Measurements from ENCODE around the gene FAM216A. TPM values are rescaled to one million over a fixed set of nuclear protein-coding genes. Genes with fewer than 3 reads are reported as not detected.

Gene FAM216A
- total and polyA plus RNA-seq, 9 of the 15 experiments (the other 6 are each of a cell fraction or from before 2014, with no cell fraction given) = 17.2 to 96.9 (median 48.5) TPM

DNA sequence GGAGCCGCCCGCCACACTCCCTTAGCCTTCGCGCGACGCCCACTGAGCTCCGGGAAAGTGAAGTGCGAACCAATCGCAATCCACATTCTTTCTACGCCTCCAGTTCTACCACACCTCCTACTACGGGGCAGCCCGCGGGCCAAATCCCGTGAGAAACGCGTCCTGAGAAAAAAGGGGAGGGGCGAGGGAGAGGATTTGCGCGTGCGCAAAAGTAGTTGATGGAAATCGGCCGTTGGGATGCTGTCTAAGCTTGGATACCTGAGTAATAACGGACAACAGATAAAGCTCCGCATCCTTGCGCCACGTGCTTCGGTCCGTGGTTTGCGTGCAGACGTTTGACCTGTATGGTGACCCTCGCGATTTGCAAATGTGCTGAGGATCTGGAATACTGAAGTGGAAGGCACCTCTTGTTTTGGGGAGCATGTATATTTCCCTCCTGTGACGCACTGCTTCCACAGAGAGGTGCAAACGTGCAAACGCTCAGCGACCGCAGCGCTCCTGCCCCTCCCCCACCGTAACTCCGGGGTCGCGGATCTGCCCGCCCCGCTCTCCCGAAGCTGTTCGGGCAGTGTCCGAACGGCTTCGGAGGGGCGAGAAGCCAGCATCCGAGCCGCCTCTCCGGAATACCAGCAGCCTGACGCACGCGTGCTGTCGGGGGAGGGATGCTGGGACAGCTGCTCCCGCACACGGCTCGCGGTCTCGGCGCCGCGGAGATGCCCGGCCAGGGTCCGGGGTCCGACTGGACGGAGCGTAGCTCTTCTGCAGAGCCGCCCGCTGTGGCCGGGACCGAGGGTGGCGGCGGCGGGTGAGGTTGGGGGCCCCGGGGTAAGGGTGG, at the start of gene FAM216A, which contains the start of gene GPN3 (continued):
- TF ChIP-seq, protein P1, sequence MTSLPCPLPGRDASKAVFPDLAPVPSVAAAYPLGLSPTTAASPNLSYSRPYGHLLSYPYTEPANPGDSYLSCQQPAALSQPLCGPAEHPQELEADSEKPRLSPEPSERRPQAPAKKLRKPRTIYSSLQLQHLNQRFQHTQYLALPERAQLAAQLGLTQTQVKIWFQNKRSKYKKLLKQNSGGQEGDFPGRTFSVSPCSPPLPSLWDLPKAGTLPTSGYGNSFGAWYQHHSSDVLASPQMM (CRISPR knock-in tag; IDR thresholded peaks at IDR 0.05) = no peak
- TF ChIP-seq, protein P2, sequence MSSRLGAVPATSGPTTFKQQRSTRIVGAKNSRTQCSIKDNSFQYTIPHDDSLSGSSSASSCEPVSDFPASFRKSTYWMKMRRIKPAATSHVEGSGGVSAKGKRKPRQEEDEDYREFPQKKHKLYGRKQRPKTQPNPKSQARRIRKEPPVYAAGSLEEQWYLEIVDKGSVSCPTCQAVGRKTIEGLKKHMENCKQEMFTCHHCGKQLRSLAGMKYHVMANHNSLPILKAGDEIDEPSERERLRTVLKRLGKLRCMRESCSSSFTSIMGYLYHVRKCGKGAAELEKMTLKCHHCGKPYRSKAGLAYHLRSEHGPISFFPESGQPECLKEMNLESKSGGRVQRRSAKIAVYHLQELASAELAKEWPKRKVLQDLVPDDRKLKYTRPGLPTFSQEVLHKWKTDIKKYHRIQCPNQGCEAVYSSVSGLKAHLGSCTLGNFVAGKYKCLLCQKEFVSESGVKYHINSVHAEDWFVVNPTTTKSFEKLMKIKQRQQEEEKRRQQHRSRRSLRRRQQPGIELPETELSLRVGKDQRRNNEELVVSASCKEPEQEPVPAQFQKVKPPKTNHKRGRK (tag; IDR thresholded peaks at IDR 0.05) = no peak
- TF ChIP-seq GTF2E2 (tag; IDR thresholded peaks at IDR 0.05) (0 out of 2 replicates have a peak, but pooled peaks have one; percentile 20), NCOA2 (IDR thresholded peaks at IDR 0.05; ENCODE audit: partially characterized antibody in 2 of 2) (no peak), ZNF764 (CRISPR knock-in tag; IDR thresholded peaks at IDR 0.05; ENCODE audit: low read depth) (no peak), TCF7 (IDR thresholded peaks at IDR 0.05; ENCODE audit: borderline replicate concordance) (no peak), RAD21 (CRISPR knock-in tag; conservative IDR thresholded peaks at IDR 0.05 in 1 of 2, IDR thresholded peaks at IDR 0.05 in 1 of 2) (no peak; a peak in 1 of 4 replicates), ZNF586 (CRISPR knock-in tag; conservative IDR thresholded peaks at IDR 0.05) (no peak), SNIP1 (IDR thresholded peaks at IDR 0.05; ENCODE audit: low read depth) (no peak), TAF9B (IDR thresholded peaks at IDR 0.05; ENCODE audit: partially characterized antibody) (no peak), TFAM (CRISPR knock-in tag; conservative IDR thresholded peaks at IDR 0.05) (no peak), KLF10 (CRISPR knock-in tag; IDR thresholded peaks at IDR 0.05) (no peak), ZC3H4 (CRISPR knock-in tag; IDR thresholded peaks at IDR 0.05; ENCODE audit: borderline replicate concordance) (no peak), POLR2AphosphoS5 (IDR thresholded peaks at IDR 0.05; ENCODE audit: control insufficient read depth, insufficient read depth, low read depth, low read length) (peak; percentile 80; the same call in 1 of the 2 replicates), E2F3 (CRISPR knock-in tag; IDR thresholded peaks at IDR 0.05) (peak; percentile 55; the same call in 1 of the 2 replicates)
- TF ChIP-seq, protein P3, sequence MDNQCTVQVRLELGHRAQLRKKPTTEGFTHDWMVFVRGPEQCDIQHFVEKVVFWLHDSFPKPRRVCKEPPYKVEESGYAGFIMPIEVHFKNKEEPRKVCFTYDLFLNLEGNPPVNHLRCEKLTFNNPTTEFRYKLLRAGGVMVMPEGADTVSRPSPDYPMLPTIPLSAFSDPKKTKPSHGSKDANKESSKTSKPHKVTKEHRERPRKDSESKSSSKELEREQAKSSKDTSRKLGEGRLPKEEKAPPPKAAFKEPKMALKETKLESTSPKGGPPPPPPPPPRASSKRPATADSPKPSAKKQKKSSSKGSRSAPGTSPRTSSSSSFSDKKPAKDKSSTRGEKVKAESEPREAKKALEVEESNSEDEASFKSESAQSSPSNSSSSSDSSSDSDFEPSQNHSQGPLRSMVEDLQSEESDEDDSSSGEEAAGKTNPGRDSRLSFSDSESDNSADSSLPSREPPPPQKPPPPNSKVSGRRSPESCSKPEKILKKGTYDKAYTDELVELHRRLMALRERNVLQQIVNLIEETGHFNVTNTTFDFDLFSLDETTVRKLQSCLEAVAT (IDR thresholded peaks at IDR 0.05) = no peak
- TF ChIP-seq, protein P4, sequence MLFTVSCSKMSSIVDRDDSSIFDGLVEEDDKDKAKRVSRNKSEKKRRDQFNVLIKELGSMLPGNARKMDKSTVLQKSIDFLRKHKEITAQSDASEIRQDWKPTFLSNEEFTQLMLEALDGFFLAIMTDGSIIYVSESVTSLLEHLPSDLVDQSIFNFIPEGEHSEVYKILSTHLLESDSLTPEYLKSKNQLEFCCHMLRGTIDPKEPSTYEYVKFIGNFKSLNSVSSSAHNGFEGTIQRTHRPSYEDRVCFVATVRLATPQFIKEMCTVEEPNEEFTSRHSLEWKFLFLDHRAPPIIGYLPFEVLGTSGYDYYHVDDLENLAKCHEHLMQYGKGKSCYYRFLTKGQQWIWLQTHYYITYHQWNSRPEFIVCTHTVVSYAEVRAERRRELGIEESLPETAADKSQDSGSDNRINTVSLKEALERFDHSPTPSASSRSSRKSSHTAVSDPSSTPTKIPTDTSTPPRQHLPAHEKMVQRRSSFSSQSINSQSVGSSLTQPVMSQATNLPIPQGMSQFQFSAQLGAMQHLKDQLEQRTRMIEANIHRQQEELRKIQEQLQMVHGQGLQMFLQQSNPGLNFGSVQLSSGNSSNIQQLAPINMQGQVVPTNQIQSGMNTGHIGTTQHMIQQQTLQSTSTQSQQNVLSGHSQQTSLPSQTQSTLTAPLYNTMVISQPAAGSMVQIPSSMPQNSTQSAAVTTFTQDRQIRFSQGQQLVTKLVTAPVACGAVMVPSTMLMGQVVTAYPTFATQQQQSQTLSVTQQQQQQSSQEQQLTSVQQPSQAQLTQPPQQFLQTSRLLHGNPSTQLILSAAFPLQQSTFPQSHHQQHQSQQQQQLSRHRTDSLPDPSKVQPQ (CRISPR knock-in tag; IDR thresholded peaks at IDR 0.05; ENCODE audit: borderline replicate concordance) = no peak
- TF ChIP-seq, protein P5, sequence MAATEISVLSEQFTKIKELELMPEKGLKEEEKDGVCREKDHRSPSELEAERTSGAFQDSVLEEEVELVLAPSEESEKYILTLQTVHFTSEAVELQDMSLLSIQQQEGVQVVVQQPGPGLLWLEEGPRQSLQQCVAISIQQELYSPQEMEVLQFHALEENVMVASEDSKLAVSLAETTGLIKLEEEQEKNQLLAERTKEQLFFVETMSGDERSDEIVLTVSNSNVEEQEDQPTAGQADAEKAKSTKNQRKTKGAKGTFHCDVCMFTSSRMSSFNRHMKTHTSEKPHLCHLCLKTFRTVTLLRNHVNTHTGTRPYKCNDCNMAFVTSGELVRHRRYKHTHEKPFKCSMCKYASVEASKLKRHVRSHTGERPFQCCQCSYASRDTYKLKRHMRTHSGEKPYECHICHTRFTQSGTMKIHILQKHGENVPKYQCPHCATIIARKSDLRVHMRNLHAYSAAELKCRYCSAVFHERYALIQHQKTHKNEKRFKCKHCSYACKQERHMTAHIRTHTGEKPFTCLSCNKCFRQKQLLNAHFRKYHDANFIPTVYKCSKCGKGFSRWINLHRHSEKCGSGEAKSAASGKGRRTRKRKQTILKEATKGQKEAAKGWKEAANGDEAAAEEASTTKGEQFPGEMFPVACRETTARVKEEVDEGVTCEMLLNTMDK (IDR thresholded peaks at IDR 0.05; ENCODE audit: borderline replicate concordance, insufficient read depth, low read depth, low read length, poor library complexity, severe bottlenecking) = no peak

Measured in K562 (cell line).